Stimulated activated CD8-positive, alpha-beta memory T cell treated with anti-CD3 and anti-CD28 coated beads, Interleukin-7, amount 100 ng/mL, for 1 hour (primary cell): ENCODE results near the gene REV1.
"Not testable (repeated sequence)": the region's sequence is repeated elsewhere in the genome, so short reads cannot be mapped to it uniquely, and the experiment has no call there.

Source experiments
- DNase-seq, 2 donors: peaks; one replicate each; pipeline ENCODE4 v3.0.0-alpha.2; 2020; ENCODE audit warnings: low read depth in 2 of 2

The REV1 gene

GRCh38 chr2:99403524-99403923, 86.3 kb downstream of the REV1 start:
- DNase-seq: no peak

DNA sequence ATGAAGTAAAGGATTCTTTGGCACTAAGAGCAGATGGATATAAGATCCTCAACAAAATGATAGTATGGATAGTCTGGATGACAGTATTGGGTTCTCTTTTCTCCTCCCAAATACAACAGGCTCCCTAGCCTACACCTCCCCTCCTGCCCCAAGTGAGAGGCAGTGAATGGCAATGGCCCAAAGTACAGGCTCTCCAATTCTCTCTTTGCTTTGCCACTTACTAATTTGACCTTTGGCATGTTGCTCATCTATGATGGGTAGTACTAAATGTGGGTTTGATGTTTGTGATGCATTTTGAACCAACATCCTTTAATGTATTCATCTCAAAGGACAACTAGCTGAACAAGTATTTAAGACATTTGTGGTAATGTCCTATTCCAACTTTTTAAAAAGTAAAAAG, 86.7 kb downstream of the REV1 start:
- DNase-seq: no peak

- DNase-seq: no peak
These were observed 88.0 kb downstream of the REV1 start for GRCh38 chr2:99401841-99402240.

DNA sequence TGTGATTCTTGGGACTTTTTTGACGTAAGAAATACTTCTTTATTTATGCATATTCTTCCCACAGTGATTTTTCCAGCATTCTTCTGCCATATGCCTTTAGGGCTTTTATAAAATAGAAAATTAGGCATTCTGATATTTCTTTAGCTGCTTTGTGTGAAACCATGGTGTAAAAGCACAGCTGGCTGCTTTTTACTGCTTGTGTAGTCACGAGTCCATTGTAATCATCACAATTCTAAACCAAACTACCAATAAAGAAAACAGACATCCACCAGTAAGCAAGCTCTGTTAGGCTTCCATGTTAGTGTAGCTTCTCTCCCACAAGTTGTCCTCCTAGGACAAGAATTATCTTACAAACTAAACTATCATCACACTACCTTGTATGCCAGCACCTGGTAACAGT, 90.0 kb downstream of the REV1 start:
- no peak for DNase-seq

DNA sequence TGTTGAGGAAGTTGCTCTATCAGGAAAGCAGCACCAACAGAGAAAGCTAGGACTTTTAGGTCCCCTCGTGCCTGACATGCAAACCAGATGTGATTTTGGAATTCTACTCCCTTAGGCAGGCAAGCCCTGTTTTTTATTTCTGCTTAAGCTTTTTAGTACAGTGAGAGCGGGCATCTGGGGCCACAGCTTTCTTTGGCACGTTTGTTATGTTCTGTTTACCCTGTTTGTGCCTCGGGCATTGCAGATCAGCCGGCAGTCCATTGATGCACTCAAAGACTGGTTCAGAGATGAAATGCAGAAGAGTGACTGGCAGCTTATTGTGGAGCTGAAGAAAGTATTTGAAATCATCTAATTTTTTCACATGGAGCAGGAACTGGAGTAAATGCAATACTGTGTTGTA, 90.8 kb downstream of the REV1 start:
- no peak for DNase-seq

GRCh38 chr2:99398303-99398702, 91.5 kb downstream of the REV1 start:
- no peak for DNase-seq

GRCh38 chr2:99397266-99397920, 92.4 kb downstream of the REV1 start:
- no peak for DNase-seq

DNA sequence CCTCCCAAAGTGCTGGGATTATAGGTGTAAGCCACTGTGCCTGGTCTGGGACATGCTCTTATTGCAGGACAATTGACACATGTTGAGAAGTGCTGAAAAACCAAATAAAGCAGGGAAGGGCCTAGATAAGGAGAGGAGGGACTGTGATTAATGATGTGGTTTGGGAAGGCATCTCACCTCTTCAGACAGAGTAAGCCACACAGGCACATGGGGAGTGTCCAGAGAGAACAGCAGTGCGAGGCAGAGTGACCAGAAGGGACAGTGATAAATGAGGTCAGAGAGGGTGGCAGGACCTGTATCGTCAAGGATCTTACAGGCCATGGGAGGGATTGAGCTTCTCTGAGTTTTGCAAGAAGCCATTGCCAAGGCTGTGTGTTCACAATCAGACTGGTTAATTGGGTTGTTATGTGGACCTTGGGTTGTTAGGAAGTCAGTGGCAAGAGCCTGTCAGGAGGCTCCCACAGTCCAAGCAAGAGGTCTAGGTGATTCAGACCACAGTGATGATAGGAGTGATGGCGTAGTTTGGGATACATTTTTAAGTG, 94.2 kb downstream of the REV1 start:
- no peak for DNase-seq

DNA sequence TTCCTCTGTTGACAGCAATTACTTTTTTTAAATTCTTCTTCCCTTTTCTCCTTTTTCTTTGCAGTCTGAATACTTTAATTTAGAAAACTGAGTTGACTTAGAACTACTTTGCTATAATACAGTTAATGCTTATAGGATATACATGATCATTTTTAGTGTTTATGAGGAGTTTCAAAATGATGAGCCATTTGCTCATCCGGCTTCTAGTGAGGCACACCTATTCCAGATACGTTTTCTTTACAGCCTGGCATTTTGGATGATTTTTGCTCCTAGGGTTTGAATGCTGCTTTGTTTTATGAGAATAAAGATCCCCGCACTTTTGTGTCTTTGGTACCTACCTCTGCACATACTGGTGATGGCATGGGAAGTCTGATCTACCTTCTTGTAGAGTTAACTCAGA, 99.9 kb downstream of the REV1 start:
- DNase-seq: no peak

DNA sequence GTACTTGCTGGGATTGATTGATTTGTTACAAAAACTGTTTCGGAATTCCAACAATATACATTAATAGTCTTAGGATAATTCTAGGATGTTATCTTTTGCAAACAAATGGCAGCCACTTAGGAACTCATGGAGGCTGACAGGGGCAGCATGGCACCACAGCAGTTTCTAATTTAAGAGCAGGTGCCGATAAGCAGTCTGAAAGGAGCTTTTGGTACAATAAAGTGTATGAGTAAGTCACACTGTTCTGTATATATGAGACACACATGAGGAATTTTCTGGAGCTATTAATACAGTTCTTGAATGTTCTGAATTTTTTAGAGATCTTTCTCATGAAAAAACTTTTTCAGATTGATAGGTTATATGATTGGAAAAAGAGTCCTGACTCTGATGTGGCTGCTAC, 100.4 kb downstream of the REV1 start:
- DNase-seq: no peak

DNA sequence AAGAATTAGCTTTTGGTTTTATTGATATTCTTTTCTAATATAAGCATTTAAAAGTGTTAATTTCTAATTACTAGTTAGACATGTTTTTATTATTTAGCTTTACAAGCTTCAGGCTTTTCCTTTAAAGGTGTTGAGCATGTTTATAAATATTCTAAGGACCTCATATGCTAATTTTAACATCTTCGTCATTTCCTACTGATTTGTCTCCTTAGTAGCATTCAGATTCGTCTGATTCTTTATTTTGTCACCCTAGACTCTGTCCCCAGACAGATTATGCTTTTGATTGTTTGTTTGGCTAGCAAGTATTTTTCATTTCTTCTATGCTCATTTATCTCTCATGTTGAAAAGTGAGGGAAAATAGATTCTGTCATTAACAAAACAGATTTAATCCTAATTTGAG, 100.9 kb downstream of the REV1 start:
- DNase-seq: no peak

DNA sequence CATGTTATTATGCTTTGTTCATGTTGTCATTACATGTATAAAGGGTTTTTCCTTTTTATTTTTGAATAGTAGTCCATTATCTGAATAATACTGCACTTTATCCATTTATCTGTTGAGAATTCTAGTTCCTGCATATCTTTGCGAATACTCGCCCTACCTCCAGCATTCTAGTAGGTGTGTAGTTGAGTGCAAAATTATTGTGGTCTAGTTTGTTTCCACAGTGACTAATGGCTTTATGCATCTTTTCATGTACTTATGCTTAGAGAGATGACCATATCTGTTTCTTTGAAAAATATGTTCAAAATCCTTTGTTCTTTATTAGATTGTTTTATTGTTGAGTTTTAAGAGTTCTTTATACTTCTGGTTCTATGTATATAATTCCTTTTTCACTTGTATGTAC, 103.8 kb downstream of the REV1 start:
- no peak for DNase-seq

DNA sequence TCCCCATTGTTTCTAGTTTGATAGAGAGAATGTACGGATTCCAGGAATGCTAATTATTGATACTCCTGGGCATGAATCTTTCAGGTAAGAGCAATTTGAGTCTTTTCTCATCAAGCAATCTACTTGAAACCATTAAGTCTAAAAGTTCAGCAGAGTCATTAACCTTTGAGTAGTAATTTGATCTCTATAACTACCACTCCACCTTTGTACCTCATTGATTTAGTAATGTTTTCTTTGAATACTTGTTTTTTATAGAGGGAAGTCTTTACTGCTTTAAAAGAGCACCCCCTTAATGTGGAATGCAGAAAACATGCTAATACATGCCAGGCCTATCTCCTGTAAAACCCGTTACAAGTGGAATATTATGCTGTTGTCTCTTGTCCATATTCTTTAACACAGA, 107.7 kb downstream of the REV1 start:
- no peak for DNase-seq

DNA sequence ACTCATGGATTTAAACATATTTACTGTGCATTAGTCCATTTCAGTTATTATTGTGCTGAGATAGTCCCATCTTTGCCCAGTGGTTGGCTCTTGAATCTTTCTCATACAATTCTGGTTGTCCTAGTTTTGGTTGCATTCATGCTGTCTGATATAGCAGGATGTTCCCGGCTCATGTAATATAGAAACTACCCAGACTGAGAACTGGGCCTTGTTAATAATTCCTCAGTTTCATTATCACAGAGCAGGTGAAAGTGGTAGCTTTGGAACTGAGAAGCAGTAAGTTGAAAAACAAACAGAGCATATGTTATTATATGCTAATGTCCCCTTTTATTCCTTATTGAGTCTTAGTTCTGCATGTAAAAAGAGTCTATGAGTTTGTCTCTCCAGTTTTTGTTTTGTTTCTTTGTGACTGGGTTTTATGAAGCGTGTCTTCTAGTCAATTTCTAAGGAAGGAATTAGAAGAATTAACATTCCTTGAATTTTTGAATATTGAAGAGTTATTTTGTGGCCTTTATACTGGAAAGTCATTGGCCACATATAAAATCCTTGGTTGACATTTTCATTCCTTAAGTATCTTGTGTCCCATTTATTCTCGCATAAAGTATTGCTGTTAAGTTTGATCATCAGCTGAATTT, 109.3 kb downstream of the REV1 start:
- DNase-seq: no peak

- DNase-seq: no peak
These were observed 111.9 kb downstream of the REV1 start for GRCh38 chr2:99377879-99378278.

DNA sequence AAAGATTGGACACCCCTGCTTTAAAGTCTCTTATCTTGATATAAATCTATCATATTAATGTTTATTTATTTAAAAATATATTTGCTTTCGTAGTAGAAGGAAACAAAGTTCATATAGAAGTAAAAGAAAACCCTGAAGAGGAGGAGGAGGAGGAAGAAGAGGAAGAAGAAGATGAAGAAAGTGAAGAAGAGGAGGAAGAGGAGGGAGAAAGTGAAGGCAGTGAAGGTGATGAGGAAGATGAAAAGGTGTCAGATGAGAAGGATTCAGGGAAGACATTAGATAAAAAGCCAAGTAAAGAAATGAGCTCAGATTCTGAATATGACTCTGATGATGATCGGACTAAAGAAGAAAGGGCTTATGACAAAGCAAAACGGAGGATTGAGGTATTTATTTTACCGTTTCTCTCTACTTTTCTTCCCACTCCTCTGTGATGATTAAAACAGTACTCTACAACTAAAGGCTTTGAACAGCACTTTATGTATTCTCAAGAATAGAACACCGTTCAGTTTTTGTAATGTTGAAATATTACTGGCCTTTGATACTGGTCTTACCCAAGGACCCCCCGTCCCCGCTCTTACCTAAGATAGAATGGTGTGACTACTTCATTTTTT, 113.5 kb downstream of the REV1 start:
- DNase-seq: no peak

- DNase-seq: no peak
These were observed 115.1 kb downstream of the REV1 start for GRCh38 chr2:99374747-99375146.

DNA sequence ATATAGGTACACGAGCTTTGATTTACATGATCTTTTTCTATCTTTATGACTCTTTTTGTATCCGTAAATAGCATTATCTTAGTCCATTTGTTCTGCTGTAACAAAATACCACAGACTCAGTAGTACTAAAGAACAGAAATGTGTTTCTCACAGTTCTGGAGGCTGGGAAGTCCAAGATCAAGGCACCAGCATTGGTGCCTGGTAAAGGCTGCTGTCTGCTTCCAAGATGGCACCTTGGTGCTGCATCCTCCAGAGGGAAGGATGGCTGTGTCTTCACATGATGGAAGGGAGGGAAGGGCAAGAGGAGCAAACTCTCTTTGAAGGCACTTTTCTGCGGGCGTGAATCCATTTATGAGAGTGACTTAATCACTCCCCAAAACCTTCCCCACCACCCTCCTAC, 116.7 kb downstream of the REV1 start:
- DNase-seq: no peak

DNA sequence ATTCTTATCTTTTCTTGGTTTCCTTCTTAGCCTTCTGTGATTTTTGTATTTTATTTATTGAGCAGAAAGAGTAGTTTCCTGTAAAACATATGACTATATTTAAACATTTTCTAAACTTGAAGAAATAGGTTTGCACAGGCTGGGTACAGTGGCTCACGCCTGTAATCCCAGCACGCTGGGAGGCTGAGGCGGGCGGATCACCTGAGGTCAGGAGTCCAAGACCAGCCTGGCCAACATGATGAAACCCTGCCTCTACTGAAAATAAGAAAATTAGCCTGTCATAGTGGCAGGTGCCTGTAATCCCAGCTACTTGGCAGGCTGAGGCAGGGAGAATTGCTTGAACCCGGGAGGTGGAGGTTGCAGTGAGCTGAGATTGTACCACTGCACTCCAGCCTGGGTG, 121.0 kb downstream of the REV1 start:
- DNase-seq: not testable (repeated sequence)

DNA sequence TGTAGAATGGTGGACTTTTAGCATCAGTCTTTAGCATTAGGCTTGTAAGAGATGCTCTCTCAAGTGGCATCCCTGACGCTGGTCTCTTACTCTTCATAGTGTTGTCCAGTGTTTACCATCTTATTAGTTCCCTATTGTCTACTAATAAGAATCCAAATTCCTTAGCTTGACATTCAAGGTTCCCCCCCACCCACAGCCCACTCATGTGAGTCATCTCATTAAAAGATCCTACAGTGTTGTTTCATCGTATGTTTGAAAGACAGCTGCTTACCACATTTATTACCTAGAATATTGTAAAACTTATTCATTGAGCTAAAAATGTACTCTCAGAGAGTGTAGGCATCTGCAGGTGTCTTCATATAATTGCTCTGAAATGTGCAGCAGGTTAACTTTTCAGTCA, 124.2 kb downstream of the REV1 start:
- DNase-seq: no peak

GRCh38 chr2:99356853-99357252, 133.0 kb downstream of the REV1 start:
- DNase-seq: no peak

- not testable (repeated sequence) for DNase-seq
These were observed 135.0 kb downstream of the REV1 start for GRCh38 chr2:99354825-99355224.

DNA sequence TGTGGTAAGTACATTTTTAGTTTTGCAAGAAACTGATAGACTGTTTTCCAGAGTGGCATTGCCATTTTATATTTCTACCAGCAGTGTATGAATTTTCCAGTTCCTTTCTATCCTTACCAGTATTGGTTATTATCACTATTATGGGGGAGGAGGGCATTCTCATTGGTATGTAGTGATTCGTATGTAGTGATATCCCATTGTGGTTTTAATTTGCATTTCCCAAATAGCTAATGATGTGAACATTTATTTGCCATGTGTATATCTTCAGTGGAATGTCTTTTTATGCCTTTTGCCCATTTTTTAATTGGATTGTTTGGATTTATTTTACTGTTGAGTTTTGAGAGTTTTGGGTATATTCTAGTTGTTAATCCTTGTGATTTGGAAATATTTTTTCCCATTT, 135.7 kb downstream of the REV1 start:
- DNase-seq: no peak
